ENCODE results near the gene TMEM184B.

GRCh38 chr22:38218661-38219622 lies 53.9 kb downstream of the TMEM184B start:
- TF ChIP-seq, protein P1, sequence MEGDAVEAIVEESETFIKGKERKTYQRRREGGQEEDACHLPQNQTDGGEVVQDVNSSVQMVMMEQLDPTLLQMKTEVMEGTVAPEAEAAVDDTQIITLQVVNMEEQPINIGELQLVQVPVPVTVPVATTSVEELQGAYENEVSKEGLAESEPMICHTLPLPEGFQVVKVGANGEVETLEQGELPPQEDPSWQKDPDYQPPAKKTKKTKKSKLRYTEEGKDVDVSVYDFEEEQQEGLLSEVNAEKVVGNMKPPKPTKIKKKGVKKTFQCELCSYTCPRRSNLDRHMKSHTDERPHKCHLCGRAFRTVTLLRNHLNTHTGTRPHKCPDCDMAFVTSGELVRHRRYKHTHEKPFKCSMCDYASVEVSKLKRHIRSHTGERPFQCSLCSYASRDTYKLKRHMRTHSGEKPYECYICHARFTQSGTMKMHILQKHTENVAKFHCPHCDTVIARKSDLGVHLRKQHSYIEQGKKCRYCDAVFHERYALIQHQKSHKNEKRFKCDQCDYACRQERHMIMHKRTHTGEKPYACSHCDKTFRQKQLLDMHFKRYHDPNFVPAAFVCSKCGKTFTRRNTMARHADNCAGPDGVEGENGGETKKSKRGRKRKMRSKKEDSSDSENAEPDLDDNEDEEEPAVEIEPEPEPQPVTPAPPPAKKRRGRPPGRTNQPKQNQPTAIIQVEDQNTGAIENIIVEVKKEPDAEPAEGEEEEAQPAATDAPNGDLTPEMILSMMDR (IDR thresholded peaks at IDR 0.05; ENCODE audit: insufficient read depth, low read length, poor library complexity, severe bottlenecking): no peak
- TF ChIP-seq EZH2phosphoT487 (conservative IDR thresholded peaks at IDR 0.05; ENCODE audit: low read length): no peak

Data from SU-DHL-6 (cell line).